ENCODE data around the gene KCNH3. TPM values are rescaled to one million over a fixed set of nuclear protein-coding genes. Genes with fewer than 3 reads are reported as not detected.

Gene KCNH3
- total RNA-seq, 2 experiments from 2014 or later: 0.58 to 0.90 TPM

GRCh38 chr12:49577589-49578315 is 38.9 kb downstream of the KCNH3 start:
- H3K4me1 Mint-ChIP-seq: peaks cover 21% of the 10 kb centered on the region
- DNase-seq: no peak
- no peaks in the 10 kb centered on the region for H3K27me3 Mint-ChIP-seq
- CTCF ChIA-PET: interaction anchor here (2.2 to 4.7 kb wide), 2 partner anchors 15 to 219 kb away, joined by 14 to 41 read pairs; no protein-coding TSS in a partner anchor
- H3K36me3 Mint-ChIP-seq (ENCODE audit: low read depth): no peaks in the 10 kb centered on the region
- H3K4me3 Mint-ChIP-seq: no peak overlapping the region
- H3K9me3 Mint-ChIP-seq: no peaks in the 10 kb centered on the region
- POLR2A ChIA-PET: interaction anchor here (0.7 to 1.8 kb wide), 5 partner anchors 8 to 45 kb away, joined by 3 to 7 read pairs (median 3); partner anchors contain the start of gene MCRS1
- H3K27ac Mint-ChIP-seq: peak overlapping the region; percentile 5

DNA sequence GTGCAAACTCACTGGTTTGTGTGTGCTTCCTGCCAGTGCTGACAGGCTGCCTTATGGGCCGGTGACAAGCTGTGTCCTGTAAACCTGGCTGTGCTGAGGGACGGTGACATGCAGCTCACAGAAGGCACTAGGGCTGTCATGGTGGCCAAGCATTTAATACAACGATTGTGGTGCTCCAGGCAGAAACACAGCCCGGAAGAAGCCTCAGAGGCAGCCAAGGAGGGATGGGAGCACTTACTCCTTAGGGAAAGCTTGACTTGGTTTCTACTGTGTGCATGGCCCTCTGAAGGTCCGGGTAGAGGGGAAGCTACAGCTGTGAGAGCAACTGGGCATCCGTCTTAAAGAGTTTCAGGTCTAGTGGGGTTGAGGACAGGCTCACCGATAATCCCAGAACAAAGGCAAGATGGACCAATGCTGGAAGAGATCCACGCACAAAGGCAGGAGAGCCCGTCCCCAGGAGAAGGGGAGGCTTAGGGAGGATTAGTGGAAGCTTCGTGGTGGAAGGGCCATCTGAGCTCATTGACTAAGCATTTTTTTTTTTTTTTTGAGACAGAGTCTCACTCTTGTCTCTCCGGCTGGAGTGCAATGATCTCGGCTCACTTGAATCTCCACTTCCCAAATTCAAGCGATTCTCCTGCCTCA is 39.8 kb downstream of the KCNH3 start:
- H3K27ac Mint-ChIP-seq: no peak overlapping the region
- no peaks in the 10 kb centered on the region for H3K27me3 Mint-ChIP-seq
- ChIA-PET POLR2A (interaction anchor here (0.8 to 1.8 kb wide), 3 partner anchors 9 to 44 kb away, joined by 3 to 7 read pairs (median 3); partner anchors contain the start of genes MCRS1 and PRPF40B), CTCF (interaction anchor here (1.2 to 4.7 kb wide), 5 partner anchors 11 to 220 kb away, joined by 3 to 45 read pairs (median 14); partner anchors contain the start of gene MCRS1)
- peaks cover 21% of the 10 kb centered on the region for H3K4me1 Mint-ChIP-seq
- H3K36me3 Mint-ChIP-seq (ENCODE audit: low read depth): no peaks in the 10 kb centered on the region
- no peak for DNase-seq
- no peaks in the 10 kb centered on the region for H3K9me3 Mint-ChIP-seq
- H3K4me3 Mint-ChIP-seq: no peak overlapping the region

DNA sequence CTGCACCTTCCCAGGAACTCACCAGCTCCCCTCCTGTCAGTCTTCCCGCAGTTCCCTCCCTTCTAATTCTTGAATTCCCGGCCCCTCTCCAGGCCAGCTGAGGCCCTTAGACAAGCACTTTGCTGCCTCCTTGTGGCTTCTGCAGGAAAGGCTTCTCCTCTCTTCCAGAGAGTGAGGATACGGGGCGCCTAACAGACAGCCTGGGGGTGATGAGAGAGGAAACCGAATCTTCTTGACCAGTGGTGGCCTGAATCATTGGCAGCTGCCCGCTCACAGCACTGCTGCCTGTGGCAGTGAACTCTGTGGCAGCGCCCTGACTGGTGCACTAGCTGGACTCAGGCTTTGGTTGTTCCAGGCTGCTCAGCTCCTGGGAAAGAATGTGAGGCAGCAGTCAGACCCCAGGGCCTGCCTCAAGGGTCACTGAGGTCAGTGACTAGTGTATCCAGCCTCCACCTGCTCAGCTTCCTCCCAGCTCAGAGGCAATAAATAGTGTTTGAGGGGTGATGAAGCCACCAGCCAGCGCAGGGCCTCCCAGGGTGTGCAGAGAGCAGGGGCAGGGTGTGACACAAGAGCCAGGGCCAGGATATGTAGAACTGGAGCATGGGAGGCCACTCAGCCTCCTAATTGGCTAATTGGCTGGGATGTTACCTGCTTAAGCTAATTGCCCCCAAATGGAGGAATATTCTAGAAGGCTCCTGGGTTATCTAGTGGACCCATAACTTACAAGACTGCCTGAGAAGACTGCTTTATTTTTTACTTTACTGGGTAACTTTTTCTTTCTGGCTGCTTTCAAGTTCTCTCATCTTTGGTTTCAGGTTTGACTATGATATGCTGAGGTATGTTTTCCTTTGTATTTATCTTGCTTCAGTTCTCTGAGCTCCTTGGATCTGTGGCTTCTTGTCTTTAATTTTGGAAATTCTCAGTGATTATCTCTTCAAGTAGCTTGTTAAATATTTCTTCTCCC is 42.0 kb downstream of the KCNH3 start:
- DNase-seq: peak; percentile 65
- CTCF ChIA-PET: interaction anchor here (0.6 to 4.7 kb wide), 28 partner anchors 10 to 671 kb away, joined by 3 to 45 read pairs (median 3); partner anchors contain the start of genes KCNH3, MCRS1, PRPF40B and SPATS2
- POLR2A ChIA-PET: interaction anchor here (1.0 to 1.5 kb wide), 5 partner anchors 14 to 43 kb away, joined by 3 to 6 read pairs (median 3); partner anchors contain the start of genes MCRS1 and PRPF40B
- Mint-ChIP-seq H3K27ac (no peak overlapping the region), H3K27me3 (no peaks in the 10 kb centered on the region), H3K4me1 (peaks cover 21% of the 10 kb centered on the region), H3K9me3 (no peaks in the 10 kb centered on the region), H3K4me3 (no peak overlapping the region), H3K36me3 (ENCODE audit: low read depth) (no peaks in the 10 kb centered on the region)

GRCh38 chr12:49582201-49582600 is 43.4 kb downstream of the KCNH3 start:
- Mint-ChIP-seq H3K9me3 (no peaks in the 10 kb centered on the region), H3K4me1 (peaks cover 21% of the 10 kb centered on the region), H3K27ac (no peak overlapping the region), H3K27me3 (no peaks in the 10 kb centered on the region), H3K36me3 (ENCODE audit: low read depth) (no peaks in the 10 kb centered on the region), H3K4me3 (no peak overlapping the region)
- ChIA-PET CTCF (interaction anchor here (0.6 to 4.2 kb wide), 3 partner anchors 29 to 111 kb away, joined by 3 to 45 read pairs (median 3); no protein-coding TSS in a partner anchor), POLR2A (no interaction called here)
- no peak for DNase-seq

DNA sequence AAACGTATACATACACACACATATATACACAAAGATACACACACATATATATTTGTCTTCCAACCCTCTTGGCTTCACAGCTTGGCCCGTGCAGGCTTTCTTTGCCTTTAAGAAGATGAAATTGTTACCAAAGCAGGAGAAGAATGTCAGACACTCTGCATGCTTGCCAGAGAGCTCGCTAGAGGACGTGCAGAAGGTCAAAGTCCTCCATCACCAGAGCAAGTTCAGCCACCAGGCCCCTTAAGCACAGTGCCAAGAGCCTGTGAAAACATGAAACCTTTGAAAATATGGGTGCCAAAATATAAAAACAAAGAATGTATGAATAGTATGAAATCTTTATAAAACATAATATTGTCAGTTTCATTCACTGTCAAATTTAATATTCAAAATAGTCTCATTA is 44.0 kb downstream of the KCNH3 start:
- no peak overlapping the region for H3K27ac Mint-ChIP-seq
- DNase-seq: no peak
- ChIA-PET POLR2A (no interaction called here), CTCF (no interaction called here)
- H3K4me3 Mint-ChIP-seq: no peak overlapping the region
- no peaks in the 10 kb centered on the region for H3K27me3 Mint-ChIP-seq
- no peaks in the 10 kb centered on the region for H3K36me3 Mint-ChIP-seq (ENCODE audit: low read depth)
- H3K4me1 Mint-ChIP-seq: peaks cover 21% of the 10 kb centered on the region
- H3K9me3 Mint-ChIP-seq: no peaks in the 10 kb centered on the region

GRCh38 chr12:49583366-49584094 is 44.7 kb downstream of the KCNH3 start:
- H3K27ac Mint-ChIP-seq: no peak overlapping the region
- ChIA-PET POLR2A (interaction anchor here (1.6 kb wide), 1 partner anchor 16 kb away, joined by 3 read pairs; no protein-coding TSS in a partner anchor), CTCF (interaction anchor here (0.5 to 1.1 kb wide), 3 partner anchors 22 to 225 kb away, joined by 3 read pairs; no protein-coding TSS in a partner anchor)
- no peaks in the 10 kb centered on the region for H3K9me3 Mint-ChIP-seq
- H3K4me1 Mint-ChIP-seq: peaks cover 21% of the 10 kb centered on the region
- no peak overlapping the region for H3K4me3 Mint-ChIP-seq
- H3K27me3 Mint-ChIP-seq: no peaks in the 10 kb centered on the region
- no peak for DNase-seq
- H3K36me3 Mint-ChIP-seq (ENCODE audit: low read depth): no peaks in the 10 kb centered on the region

- H3K4me1 Mint-ChIP-seq: peaks cover 20% of the 10 kb centered on the region
- ChIA-PET POLR2A (interaction anchor here (1.6 kb wide), 1 partner anchor 17 kb away, joined by 3 read pairs; no protein-coding TSS in a partner anchor), CTCF (interaction anchor here (0.9 to 1.1 kb wide), 3 partner anchors 24 to 226 kb away, joined by 3 read pairs; no protein-coding TSS in a partner anchor)
- no peak overlapping the region for H3K27ac Mint-ChIP-seq
- H3K9me3 Mint-ChIP-seq: no peaks in the 10 kb centered on the region
- H3K36me3 Mint-ChIP-seq (ENCODE audit: low read depth): no peaks in the 10 kb centered on the region
- H3K27me3 Mint-ChIP-seq: no peaks in the 10 kb centered on the region
- no peak for DNase-seq
- no peak overlapping the region for H3K4me3 Mint-ChIP-seq
These were observed 45.8 kb downstream of the KCNH3 start for GRCh38 chr12:49584591-49584990.

- Mint-ChIP-seq H3K4me1 (peaks cover 13% of the 10 kb centered on the region), H3K27ac (no peak overlapping the region), H3K36me3 (ENCODE audit: low read depth) (no peaks in the 10 kb centered on the region), H3K4me3 (no peak overlapping the region), H3K9me3 (no peaks in the 10 kb centered on the region), H3K27me3 (no peaks in the 10 kb centered on the region)
- CTCF ChIA-PET: interaction anchor here (1.1 to 1.9 kb wide), 2 partner anchors 28 to 227 kb away, joined by 3 to 4 read pairs; no protein-coding TSS in a partner anchor
- POLR2A ChIA-PET: no interaction called here
- DNase-seq: no peak
These were observed 46.9 kb downstream of the KCNH3 start for GRCh38 chr12:49585477-49586459.

DNA sequence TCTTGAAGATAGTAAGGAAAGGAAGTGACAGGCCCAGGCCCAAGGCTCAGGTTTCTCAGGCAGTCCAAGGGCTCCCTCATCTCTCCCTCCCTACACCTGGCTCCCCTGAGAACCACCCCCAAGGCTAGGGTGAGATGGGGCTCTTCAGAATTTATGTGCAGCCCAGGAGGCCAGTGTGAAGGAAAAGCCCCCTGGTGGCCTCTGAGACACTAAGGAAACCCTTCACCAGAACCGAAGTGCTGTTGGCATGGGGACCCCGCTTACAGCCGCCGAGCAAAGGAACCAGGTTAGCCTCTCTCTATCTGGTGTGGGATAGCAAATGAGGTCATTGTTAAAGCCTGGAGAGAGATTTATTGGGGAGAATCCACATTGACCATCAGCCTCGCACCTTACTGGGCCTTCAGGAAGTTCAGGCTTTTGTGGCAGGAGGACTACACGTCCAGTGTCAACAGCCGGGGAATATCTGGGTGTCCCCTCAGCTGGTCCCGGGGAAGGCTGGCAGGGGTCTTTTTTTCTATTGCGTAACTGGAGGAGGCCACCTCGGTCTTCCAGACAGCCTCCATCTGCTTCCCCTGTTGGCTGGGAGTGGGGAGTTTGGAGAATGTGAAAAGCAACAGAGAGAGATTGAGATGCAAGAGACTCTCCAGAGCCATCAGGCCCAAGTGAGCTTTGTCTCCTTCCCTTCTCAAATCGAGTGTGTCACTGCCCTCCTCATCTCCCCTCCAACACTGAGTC is 48.5 kb downstream of the KCNH3 start:
- Mint-ChIP-seq H3K27ac (no peak overlapping the region), H3K36me3 (ENCODE audit: low read depth) (peaks cover 4% of the 10 kb centered on the region), H3K4me1 (no peaks in the 10 kb centered on the region), H3K4me3 (no peak overlapping the region), H3K27me3 (no peaks in the 10 kb centered on the region), H3K9me3 (no peaks in the 10 kb centered on the region)
- POLR2A ChIA-PET: no interaction called here
- no peak for DNase-seq
- CTCF ChIA-PET: interaction anchor here (0.6 kb wide), 1 partner anchor 352 kb away, joined by 3 read pairs; no protein-coding TSS in a partner anchor

- H3K27ac Mint-ChIP-seq: no peak overlapping the region
- H3K27me3 Mint-ChIP-seq: no peaks in the 10 kb centered on the region
- H3K4me1 Mint-ChIP-seq: no peaks in the 10 kb centered on the region
- H3K9me3 Mint-ChIP-seq: no peaks in the 10 kb centered on the region
- peaks cover 4% of the 10 kb centered on the region for H3K36me3 Mint-ChIP-seq (ENCODE audit: low read depth)
- DNase-seq: no peak
- POLR2A ChIA-PET: interaction anchor here (0.9 kb wide), 1 partner anchor 29 kb away, joined by 3 read pairs; no protein-coding TSS in a partner anchor
- CTCF ChIA-PET: interaction anchor here (0.9 to 1.4 kb wide), 2 partner anchors 9 to 52 kb away, joined by 3 to 4 read pairs; no protein-coding TSS in a partner anchor
- H3K4me3 Mint-ChIP-seq: no peak overlapping the region
These were observed 49.5 kb downstream of the KCNH3 start for GRCh38 chr12:49588281-49588680.

Data from activated CD4-positive, alpha-beta memory T cell treated with anti-CD3 and anti-CD28 coated beads, Interleukin-2, amount 10 ng/mL, durations not matched to agents 7 days and 5 days (primary cell).